ENCODE measurements around the gene ZDHHC13. TPM values are rescaled to one million over a fixed set of nuclear protein-coding genes. Genes with fewer than 3 reads are reported as not detected.
A peak's percentile ranks its signal among the peaks of the same experiment; 100 is the strongest.

The ZDHHC13 gene
- total RNA-seq, 1 donor from 2014 or later = 10.6 TPM

GRCh38 chr11:19218216-19218615 lies 101.2 kb downstream of the ZDHHC13 start:
- TF ChIP-seq CTCF (IDR thresholded peaks at IDR 0.05) = no peak
- Histone ChIP-seq H3K4me3 (no peak overlapping the region), H3K27ac (no peak overlapping the region), H3K9me3 (no peaks in the 10 kb centered on the region), H3K27me3 (ENCODE audit: low read depth) (peaks cover 6% of the 10 kb centered on the region), H3K36me3 (no peaks in the 10 kb centered on the region), H3K4me1 (peaks cover 6% of the 10 kb centered on the region)
- DNase-seq = no peak
- intact Hi-C loops (cut with DNase I) = no loop called here
- ATAC-seq = no peak

GRCh38 chr11:19218786-19219460 lies 102.0 kb downstream of the ZDHHC13 start:
- TF ChIP-seq CTCF (IDR thresholded peaks at IDR 0.05) = no peak
- DNase-seq (no peak), ATAC-seq (no peak)
- no peaks in the 10 kb centered on the region for H3K9me3 ChIP-seq
- no peaks in the 10 kb centered on the region for H3K36me3 ChIP-seq
- intact Hi-C loops (cut with DNase I) = no loop called here
- H3K4me3 ChIP-seq = no peak overlapping the region
- H3K27me3 ChIP-seq (ENCODE audit: low read depth) = peaks cover 6% of the 10 kb centered on the region
- peaks cover 6% of the 10 kb centered on the region for H3K4me1 ChIP-seq
- H3K27ac ChIP-seq = no peak overlapping the region

DNA sequence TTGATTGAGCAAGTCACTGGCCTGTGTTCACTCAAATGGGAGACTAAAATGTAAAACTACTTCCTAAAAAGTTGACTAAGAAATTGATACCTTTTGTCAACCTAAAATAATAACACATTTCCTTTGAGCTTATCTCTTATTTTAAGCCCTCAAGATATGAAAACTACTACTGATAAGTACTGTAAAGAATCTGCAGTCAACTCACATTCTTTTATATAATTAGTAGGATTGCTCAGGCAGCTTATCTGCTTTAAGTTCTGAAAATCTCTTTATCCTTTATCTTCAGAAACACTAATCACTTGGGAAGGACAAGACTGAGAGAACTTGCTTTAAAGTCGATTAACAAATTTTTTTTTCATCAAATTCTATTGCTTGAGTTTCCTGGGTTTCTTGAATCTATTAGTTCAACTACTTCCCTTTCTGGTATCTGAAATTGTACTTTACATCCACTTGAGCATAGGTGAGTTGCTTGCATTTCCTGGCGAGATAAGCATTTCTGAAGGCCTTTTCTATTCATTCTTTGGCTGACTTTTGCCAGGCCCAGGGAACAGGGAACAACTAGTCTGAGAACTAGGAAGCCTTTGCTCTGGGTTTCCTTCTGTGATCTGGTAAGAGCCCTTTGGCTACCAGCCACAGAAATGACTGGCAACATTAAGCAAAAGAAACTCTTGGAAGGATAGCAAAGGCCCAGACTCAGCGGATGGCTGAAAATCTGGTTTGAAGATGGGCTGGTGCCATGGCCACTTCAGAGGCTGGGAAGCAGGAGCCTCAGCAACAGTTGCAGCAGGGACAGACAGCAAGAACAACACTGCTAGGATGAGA lies 104.1 kb downstream of the ZDHHC13 start:
- Histone ChIP-seq H3K9me3 (no peaks in the 10 kb centered on the region), H3K27me3 (ENCODE audit: low read depth) (no peaks in the 10 kb centered on the region), H3K4me1 (peaks cover 6% of the 10 kb centered on the region), H3K27ac (no peak overlapping the region), H3K4me3 (no peak overlapping the region), H3K36me3 (no peaks in the 10 kb centered on the region)
- DNase-seq (no peak), ATAC-seq (peak; percentile 87 to 93)
- intact Hi-C loops (cut with DNase I) = no loop called here
- no peak for TF ChIP-seq CTCF (IDR thresholded peaks at IDR 0.05)

DNA sequence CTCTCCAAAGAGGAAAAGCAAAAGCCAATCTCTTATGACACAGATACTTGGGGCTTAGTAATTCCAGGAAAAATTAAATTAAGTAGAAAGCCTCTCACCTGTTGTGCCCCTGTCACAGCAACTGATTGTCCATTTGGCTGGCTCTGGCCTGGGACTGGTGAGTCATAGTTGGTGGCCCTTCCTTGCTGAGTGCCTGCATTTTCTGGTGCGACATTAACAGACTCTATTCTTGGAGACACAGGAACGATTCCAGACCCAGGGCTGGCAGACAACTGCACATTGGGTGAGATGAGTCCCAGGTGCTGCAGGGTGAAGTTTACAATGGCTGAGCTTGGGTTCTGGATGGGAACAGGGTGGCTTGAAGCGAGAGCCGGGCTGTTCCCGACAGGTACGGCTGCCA lies 108.2 kb downstream of the ZDHHC13 start:
- Histone ChIP-seq H3K27ac (no peak overlapping the region), H3K9me3 (no peaks in the 10 kb centered on the region), H3K27me3 (ENCODE audit: low read depth) (no peaks in the 10 kb centered on the region), H3K36me3 (no peaks in the 10 kb centered on the region), H3K4me1 (peaks cover 6% of the 10 kb centered on the region), H3K4me3 (no peak overlapping the region)
- no peak for TF ChIP-seq CTCF (IDR thresholded peaks at IDR 0.05)
- no peak for ATAC-seq
- intact Hi-C loops (cut with DNase I) = no loop called here
- no peak for DNase-seq

DNA sequence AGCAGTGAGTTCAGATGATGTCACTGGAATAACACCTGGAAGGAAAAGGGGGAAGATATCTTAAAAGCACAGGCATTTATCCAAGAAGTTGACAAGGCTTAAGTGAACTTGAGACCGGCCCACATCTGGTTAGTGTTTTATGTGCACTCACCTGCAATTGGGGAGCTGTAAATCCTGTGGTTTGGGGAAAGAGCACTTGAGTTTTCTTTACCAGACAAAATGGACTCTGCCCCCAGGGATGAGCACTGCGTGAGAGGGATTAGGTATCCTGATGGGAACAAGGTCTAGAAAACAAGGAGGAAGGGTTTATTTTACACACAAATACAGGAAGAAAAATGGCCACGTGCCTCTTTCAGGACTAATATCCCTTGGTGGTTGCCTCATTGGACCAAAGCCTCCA lies 108.6 kb downstream of the ZDHHC13 start:
- H3K36me3 ChIP-seq = no peaks in the 10 kb centered on the region
- no peak for ATAC-seq
- H3K9me3 ChIP-seq = no peaks in the 10 kb centered on the region
- no peaks in the 10 kb centered on the region for H3K27me3 ChIP-seq (ENCODE audit: low read depth)
- no peak for TF ChIP-seq CTCF (IDR thresholded peaks at IDR 0.05)
- peaks cover 6% of the 10 kb centered on the region for H3K4me1 ChIP-seq
- DNase-seq = no peak
- no peak overlapping the region for H3K4me3 ChIP-seq
- H3K27ac ChIP-seq = no peak overlapping the region
- intact Hi-C loops (cut with DNase I) = no loop called here

Other genes with a start within 250 kb of the ZDHHC13 start
- not detected for gene MRGPRX1, start 177.8 kb upstream of the ZDHHC13 start, total RNA-seq
- gene MRGPRX2, start 56.5 kb upstream of the ZDHHC13 start, total RNA-seq = not detected
- not detected for gene CSRP3, start 84.8 kb downstream of the ZDHHC13 start, total RNA-seq
- gene E2F8, start 123.8 kb downstream of the ZDHHC13 start, total RNA-seq = 0.95 TPM

Data from lower lobe of right lung (tissue), 2 donors.